Activated CD8-positive, alpha-beta memory T cell treated with anti-CD3 and anti-CD28 coated beads for 1 hour (primary cell): ENCODE results near the gene SRRM1.
"Not testable (repeated sequence)": the region's sequence is repeated elsewhere in the genome, so short reads cannot be mapped to it uniquely, and the experiment has no call there.

ENCODE experiments used
- DNase-seq, 2 donors: peaks; one replicate each; pipeline ENCODE4 v3.0.0-alpha.2; 2020; ENCODE audit warnings: low read depth in 1 of 2; ENCODE audit errors: extremely low read depth in 1 of 2

The SRRM1 gene

GRCh38 chr1:24713736-24714135, 70.6 kb downstream of the SRRM1 start:
- DNase-seq: no peak

DNA sequence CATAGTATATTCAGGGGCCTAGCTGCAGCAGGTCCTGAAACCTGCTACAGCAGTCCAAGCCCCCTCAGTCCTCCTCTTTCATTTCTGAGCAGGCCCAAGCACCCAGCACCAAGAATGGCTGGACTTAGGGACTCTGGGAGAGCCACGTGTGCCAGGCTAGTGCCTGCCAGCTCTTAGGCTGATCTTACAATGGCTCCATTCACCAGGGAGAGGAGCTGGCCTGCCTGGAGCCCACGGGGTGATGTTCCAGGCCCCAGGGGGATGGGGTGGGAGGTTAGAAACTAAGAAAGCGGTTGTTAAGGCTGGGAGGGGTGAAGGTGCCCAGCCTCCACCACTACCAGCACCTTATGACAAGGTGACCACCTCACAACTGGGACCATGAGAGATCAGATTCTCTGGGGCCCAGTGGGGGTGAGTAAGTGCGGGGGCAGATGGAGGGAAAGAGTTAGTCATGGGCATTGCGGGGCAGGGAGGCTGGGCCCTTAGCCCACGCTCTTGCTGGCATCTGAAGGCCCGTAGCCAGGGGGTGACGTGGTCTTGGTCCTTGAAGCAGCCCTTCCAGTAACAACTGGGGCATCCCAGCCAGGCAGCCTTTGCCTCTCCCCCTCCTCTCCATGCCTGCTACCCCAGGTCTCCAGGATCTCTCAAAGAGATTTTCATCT, 71.9 kb downstream of the SRRM1 start:
- DNase-seq: no peak

DNA sequence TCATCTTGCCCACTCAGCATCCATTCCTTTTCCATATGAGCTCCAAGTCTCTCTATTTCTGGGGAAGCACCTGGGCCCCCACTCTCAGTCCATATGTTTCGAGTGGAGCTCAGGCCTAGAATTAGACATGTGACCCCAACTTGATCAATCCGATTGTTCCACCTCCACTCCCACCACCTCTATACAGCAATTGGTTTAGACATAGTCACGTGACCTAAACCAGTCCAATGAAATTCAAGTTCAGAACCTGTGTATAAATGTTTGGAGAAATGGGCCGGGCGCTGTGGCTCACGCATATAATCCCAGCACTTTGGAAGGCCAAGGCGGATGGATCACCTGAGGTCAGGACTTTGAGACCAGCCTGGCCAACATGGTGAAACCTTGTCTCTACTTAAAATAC, 72.6 kb downstream of the SRRM1 start:
- no peak for DNase-seq

DNA sequence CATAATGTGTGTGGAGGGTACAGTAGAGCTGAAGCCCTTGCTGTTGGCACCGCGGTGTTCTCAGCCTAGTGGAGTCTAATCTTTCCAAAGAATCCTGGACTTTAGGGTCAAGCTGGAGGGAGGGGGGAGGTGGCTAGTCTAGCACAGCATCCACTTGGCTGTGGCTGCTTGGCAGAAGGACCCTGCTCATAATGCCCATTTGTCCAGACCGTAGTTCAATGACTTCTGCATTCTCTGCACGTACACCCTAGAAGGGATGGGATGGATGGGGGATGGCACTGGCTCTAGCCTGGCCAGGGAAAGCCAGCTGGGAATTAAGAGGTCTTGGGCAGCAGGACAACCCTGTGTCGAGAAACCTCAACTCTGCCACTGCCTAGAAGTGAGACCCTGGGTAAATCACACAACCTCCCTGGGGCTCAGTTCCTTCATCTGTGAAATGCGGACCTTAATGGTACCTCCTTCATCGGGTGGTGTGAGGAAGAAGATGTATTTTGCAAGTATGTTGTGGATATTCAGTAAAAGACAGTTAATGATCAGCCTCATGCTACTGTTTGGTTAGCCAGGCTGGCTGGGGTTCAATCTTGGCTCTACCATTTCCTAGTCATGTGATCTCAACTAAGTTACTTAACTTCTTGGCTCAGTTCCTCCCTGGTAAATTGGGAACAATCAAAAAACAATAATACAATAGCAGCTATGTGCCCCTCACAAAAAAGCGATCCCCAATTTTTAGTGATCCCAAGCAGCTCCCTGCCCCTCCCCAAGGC, 75.0 kb downstream of the SRRM1 start:
- no peak for DNase-seq

DNA sequence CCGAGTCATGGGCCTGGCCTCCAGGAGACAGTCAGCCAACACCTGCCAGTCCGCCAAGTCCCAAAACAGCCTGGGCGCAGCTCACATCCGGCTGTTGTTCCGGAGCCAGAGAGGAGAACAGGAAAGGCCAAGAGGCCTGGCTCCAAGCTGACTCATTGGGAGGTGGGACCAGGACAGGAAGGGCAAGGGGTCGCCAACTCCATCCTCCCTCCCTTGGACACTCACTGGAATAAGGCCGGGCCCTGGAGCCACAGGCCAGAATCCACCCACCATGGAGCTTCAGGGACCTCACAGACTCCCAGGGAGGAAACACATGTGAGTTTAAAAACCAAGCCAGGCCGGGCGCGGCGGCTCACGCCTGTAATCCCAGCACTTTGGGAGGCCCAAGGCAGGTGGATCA, 77.0 kb downstream of the SRRM1 start:
- DNase-seq: no peak

DNA sequence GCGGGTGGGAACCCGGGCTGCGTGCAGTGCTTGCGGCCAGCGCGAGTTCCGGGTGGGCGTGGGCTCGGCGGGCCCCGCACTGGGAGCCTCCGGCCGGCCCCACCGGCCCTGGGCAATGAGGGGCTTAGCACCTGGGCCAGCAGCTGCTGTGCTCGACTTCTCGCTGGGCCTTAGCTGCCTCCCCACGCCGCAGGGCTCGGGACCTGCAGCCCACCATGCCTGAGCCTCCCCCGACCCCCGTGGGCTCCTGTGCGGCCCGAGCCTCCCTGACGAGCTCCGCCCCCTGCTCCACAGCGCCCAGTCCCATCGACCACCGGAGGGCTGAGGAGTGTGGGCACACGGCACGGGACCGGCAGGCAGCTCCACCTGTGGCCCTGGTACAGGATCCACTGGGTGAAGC, 78.4 kb downstream of the SRRM1 start:
- no peak for DNase-seq

DNA sequence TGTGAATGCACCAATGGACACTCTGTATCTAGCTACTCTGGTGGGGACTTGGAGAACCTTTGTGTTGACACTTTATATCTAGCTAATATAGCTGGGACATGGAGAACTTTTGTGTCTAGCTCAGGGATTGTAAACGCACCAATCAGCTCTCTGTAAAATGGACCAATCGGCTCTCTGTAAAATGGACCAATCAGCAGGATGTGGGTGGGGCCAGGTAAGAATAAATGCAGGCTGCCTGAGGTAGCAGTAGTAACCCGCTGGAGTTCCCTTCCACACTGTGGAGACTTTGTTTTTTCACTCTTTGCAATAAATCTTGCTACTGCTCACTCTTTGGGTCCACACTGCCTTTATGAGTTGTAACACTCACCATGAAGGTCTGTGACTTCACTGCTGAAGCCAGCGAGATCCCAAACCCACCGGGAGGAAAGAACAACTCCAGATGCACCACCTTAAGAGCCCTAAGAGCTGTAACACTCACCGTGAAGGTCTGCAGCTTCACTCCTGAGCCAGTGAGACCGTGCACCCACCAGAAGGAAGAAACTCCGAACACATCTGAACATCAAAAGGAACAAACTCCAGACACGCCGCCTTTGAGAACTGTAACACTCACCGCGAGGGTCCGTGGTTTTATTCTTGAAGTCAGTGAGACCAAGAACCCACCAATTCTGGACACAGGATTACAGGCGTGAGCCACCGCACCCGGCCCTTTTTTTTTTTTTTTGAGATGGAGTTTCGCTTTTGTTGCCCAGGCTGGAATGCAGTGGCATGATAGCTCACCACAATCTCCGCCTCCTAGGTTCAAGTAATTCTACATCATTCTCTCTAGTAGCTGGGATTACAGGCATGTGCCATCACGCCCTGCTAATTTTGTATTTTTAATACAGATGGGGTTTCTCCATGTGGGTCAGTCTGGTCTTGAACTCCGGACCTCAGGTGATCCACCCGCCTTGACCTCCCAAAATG, 79.3 kb downstream of the SRRM1 start:
- not testable (repeated sequence) for DNase-seq
